ENCODE data around the gene CD99.

- no peak for TF ChIP-seq CTCF (IDR thresholded peaks at IDR 0.05; ENCODE audit: low read depth, low read length, missing input control)
- no peak for TF ChIP-seq SP1 (IDR thresholded peaks at IDR 0.05)
- no peak for TF ChIP-seq ATF3 (IDR thresholded peaks at IDR 0.05)
- TF ChIP-seq GABPA (IDR thresholded peaks at IDR 0.05 in 1 of 2, conservative IDR thresholded peaks at IDR 0.05 in 1 of 2): no peak
- no peak for TF ChIP-seq RAD21 (IDR thresholded peaks at IDR 0.05)
- TF ChIP-seq MAX (IDR thresholded peaks at IDR 0.05): no peak
- TF ChIP-seq TAF1 (conservative IDR thresholded peaks at IDR 0.05): no peak
Observed at GRCh38 chrX:2691543-2692220, 587 bp downstream of the CD99 start.

Data from liver (tissue), 3 donors.